Measurements from ENCODE around the gene STN1. TPM values are rescaled to one million over a fixed set of nuclear protein-coding genes. Genes with fewer than 3 reads are reported as not detected.

STN1 gene
- total RNA-seq, 2 donors from 2014 or later: 5.9 to 32.2 TPM

- no peak overlapping the region for H3K4me3 ChIP-seq
- ATAC-seq (no peak), DNase-seq (no peak)
- TF ChIP-seq POLR2A (IDR thresholded peaks at IDR 0.05) (no peak), CTCF (IDR thresholded peaks at IDR 0.05) (no peak)
- intact Hi-C loops (cut with DNase I): no loop called here
- no peak overlapping the region for H3K27ac ChIP-seq
- no peaks in the 10 kb centered on the region for H3K4me1 ChIP-seq
- no peaks in the 10 kb centered on the region for H3K9me3 ChIP-seq
- H3K27me3 ChIP-seq: no peaks in the 10 kb centered on the region
- 84 to 87% methylated on average over 15 of the region's 15 CpGs for WGBS, 2 donors
- peaks cover 0 to 15% of the 10 kb centered on the region in 2 donors for H3K36me3 ChIP-seq (replicated peaks in 1 of 2; ENCODE audit: insufficient read depth in 1 of 2, low read depth in 2 of 2)
Measured at GRCh38 chr10:103881416-103882284, 36.3 kb downstream of the STN1 start.

- TF ChIP-seq POLR2A (IDR thresholded peaks at IDR 0.05): no peak
- no peak for TF ChIP-seq CTCF (IDR thresholded peaks at IDR 0.05)
- intact Hi-C loops (cut with DNase I): no loop called here
- no peak for ATAC-seq
Measured at GRCh38 chr10:103879831-103880230, 38.2 kb downstream of the STN1 start.

GRCh38 chr10:103879409-103879808 is 38.6 kb downstream of the STN1 start:
- WGBS, 2 donors: 91 to 92% methylated on average over 9 of the region's 9 CpGs
- intact Hi-C loops (cut with DNase I): no loop called here
- no peaks in the 10 kb centered on the region for H3K4me1 ChIP-seq
- no peak overlapping the region for H3K4me3 ChIP-seq
- H3K36me3 ChIP-seq (replicated peaks in 1 of 2; ENCODE audit: insufficient read depth in 1 of 2, low read depth in 2 of 2): peaks cover 0 to 15% of the 10 kb centered on the region in 2 donors
- ATAC-seq (no peak), DNase-seq (no peak)
- H3K9me3 ChIP-seq: no peaks in the 10 kb centered on the region
- H3K27me3 ChIP-seq: no peaks in the 10 kb centered on the region
- no peak overlapping the region for H3K27ac ChIP-seq
- TF ChIP-seq POLR2A (IDR thresholded peaks at IDR 0.05) (no peak), CTCF (IDR thresholded peaks at IDR 0.05) (no peak)

More at GRCh38 chr10:103879831-103880230, 38.2 kb downstream of the STN1 start:
- WGBS, 2 donors: 92 to 98% methylated on average over 7 of the region's 7 CpGs
- H3K4me1 ChIP-seq: no peaks in the 10 kb centered on the region
- H3K9me3 ChIP-seq: no peaks in the 10 kb centered on the region
- H3K27me3 ChIP-seq: no peaks in the 10 kb centered on the region
- peaks cover 0 to 15% of the 10 kb centered on the region in 2 donors for H3K36me3 ChIP-seq (replicated peaks in 1 of 2; ENCODE audit: insufficient read depth in 1 of 2, low read depth in 2 of 2)
- no peak overlapping the region for H3K4me3 ChIP-seq
- no peak for DNase-seq
- no peak overlapping the region for H3K27ac ChIP-seq

- WGBS, 2 donors: 89 to 95% methylated on average over 1 of the region's 1 CpG
- DNase-seq (no peak), ATAC-seq (no peak)
- H3K36me3 ChIP-seq (replicated peaks in 1 of 2; ENCODE audit: insufficient read depth in 1 of 2, low read depth in 2 of 2): peaks cover 0 to 15% of the 10 kb centered on the region in 2 donors
- intact Hi-C loops (cut with DNase I): no loop called here
- H3K4me1 ChIP-seq: no peaks in the 10 kb centered on the region
- no peak overlapping the region for H3K4me3 ChIP-seq
- no peak for TF ChIP-seq CTCF (IDR thresholded peaks at IDR 0.05)
- no peak for TF ChIP-seq POLR2A (IDR thresholded peaks at IDR 0.05)
- H3K9me3 ChIP-seq: no peaks in the 10 kb centered on the region
- no peaks in the 10 kb centered on the region for H3K27me3 ChIP-seq
- no peak overlapping the region for H3K27ac ChIP-seq
Measured at GRCh38 chr10:103877861-103878260, 40.1 kb downstream of the STN1 start.

- Histone ChIP-seq H3K27me3 (no peaks in the 10 kb centered on the region), H3K9me3 (no peaks in the 10 kb centered on the region), H3K36me3 (replicated peaks in 1 of 2; ENCODE audit: insufficient read depth in 1 of 2, low read depth in 2 of 2) (peaks cover 0 to 4% of the 10 kb centered on the region in 2 donors), H3K4me3 (no peak overlapping the region), H3K4me1 (no peaks in the 10 kb centered on the region), H3K27ac (no peak overlapping the region)
- ATAC-seq (no peak), DNase-seq (no peak)
- TF ChIP-seq POLR2A (IDR thresholded peaks at IDR 0.05): no peak
- no peak for TF ChIP-seq CTCF (IDR thresholded peaks at IDR 0.05)
- 80 to 82% methylated on average over 5 of the region's 5 CpGs for WGBS, 2 donors
- intact Hi-C loops (cut with DNase I): no loop called here
Measured at GRCh38 chr10:103876155-103876554, 41.8 kb downstream of the STN1 start.
